Upper lobe of left lung (tissue), 6 donors: ENCODE results near the gene XRCC1. TPM values are rescaled to one million over a fixed set of nuclear protein-coding genes. Genes with fewer than 3 reads are reported as not detected.

Experiments used
- ATAC-seq, 2 donors: fragments of 200-7000 bp; cut with Tn5 transposase; one replicate each; pipeline ENCODE4 v1.9.1; 2022; ENCODE audit warnings: mild to moderate bottlenecking in 2 of 2, moderate library complexity in 2 of 2; ENCODE audit not compliant: low FRiP score in 2 of 2
- DNase-seq, 2 donors: peaks; one replicate each; pipeline ENCODE4 v3.0.0-alpha.2; 2019 to 2020
- H3K27ac ChIP-seq, 4 donors: fragments of 200-600 bp; sonication (generic); one replicate each; pipeline ENCODE4 v1.5.1; 2016 to 2019
- H3K27me3 ChIP-seq, 4 donors: fragments of 200-600 bp; sonication (generic); one replicate each; pipeline ENCODE4 v1.5.1; 2017 to 2019
- H3K36me3 ChIP-seq, 4 donors: fragments of 200-600 bp; sonication (generic); one replicate each; pipeline ENCODE4 v1.5.1; 2016 to 2019
- H3K4me1 ChIP-seq, 4 donors: fragments of 200-600 bp; sonication (generic); one replicate each; pipeline ENCODE4 v1.5.1; 2018 to 2019
- H3K4me3 ChIP-seq, 4 donors: fragments of 200-600 bp; sonication (generic); one replicate each; pipeline ENCODE4 v1.5.1; 2017 to 2019; ENCODE audit warnings: mild to moderate bottlenecking in 2 of 4, moderate library complexity in 1 of 4
- H3K9me3 ChIP-seq, 4 donors: fragments of 200-600 bp; sonication (generic); one replicate each; pipeline ENCODE4 v1.5.1; 2018 to 2019
- CTCF ChIP-seq, 6 experiments: fragments of 450-650 bp in 4 of 6; fragments of 200-600 bp in 2 of 6; sonication (generic) in 2 of 6; IDR thresholded peaks; one replicate each; pipeline ENCODE4 v1.5.1; 2016 to 2019; ENCODE audit warnings: antibody characterized with exemption in 6 of 6
- EP300 ChIP-seq, 4 donors: sonication (generic); formaldehyde crosslinking; IDR thresholded peaks; one replicate each; pipeline ENCODE4 v1.5.1; 2017; ENCODE audit warnings: antibody characterized with exemption in 4 of 4, control low read depth in 2 of 4
- POLR2A ChIP-seq, 4 donors: fragments of 450-650 bp; IDR thresholded peaks; one replicate each; pipeline ENCODE4 v1.5.1; 2016 to 2017; ENCODE audit warnings: antibody characterized with exemption in 4 of 4, mild to moderate bottlenecking in 2 of 4
- POLR2AphosphoS5 ChIP-seq, 2 donors: sonication (generic); formaldehyde crosslinking; IDR thresholded peaks; one replicate each; pipeline ENCODE4 v1.5.1; 2017; ENCODE audit warnings: antibody characterized with exemption in 2 of 2
- WGBS, 2 donors: methylation state at CpG; one replicate each; pipeline ENCODE4 v1.1.5; 2017 to 2018; 5-methylcytosine and 5-hydroxymethylcytosine counted together
- total RNA-seq, 6 donors: library from RNA; depleted of rRNA in 4 of 6; stranded (reverse); fragments of >200 nt in 4 of 6; gene quantifications; one replicate each; pipeline versions ENCODE4 v1.1.0 to v1.2.1, GENCODE V29; 2016 to 2021
- donor health status: DM: no; HTN: no; CAD: no; lungs with moderate emphysema.
- donor health status: DM: no; HTN: yes; CAD: no; lungs with severe emphysema.

The XRCC1 gene
- total RNA-seq, 6 donors from 2014 or later = 24.2 to 30.1 (median 26.4) TPM

DNA sequence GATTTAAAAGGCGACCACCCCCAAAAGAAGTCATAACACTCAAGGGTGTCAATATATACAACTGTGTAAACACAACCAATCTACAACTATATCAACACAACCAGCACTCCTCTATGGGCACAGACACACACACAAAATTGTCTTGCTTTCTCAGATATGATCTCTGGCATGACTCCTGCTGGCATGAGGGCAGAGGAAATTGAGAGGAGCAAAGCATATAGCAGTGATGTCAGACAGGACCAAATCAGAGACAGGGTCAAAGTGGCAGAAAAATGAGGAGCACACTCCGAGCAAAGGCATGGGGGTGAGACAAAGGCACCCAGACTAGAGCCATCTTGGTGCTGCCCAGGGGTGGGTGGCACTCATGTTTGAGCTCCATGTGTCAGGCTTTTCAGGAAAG lies 11.0 kb upstream of the XRCC1 start:
- Histone ChIP-seq H3K27me3 (no peaks in the 10 kb centered on the region), H3K4me1 (peaks cover 0 to 7% (median 3%) of the 10 kb centered on the region in 4 donors), H3K36me3 (peaks cover 0 to 30% (median 9%) of the 10 kb centered on the region in 4 donors), H3K9me3 (no peaks in the 10 kb centered on the region), H3K4me3 (no peak overlapping the region), H3K27ac (no peak overlapping the region)
- TF ChIP-seq EP300 (IDR thresholded peaks at IDR 0.05) (no peak), POLR2AphosphoS5 (IDR thresholded peaks at IDR 0.05) (no peak), CTCF (IDR thresholded peaks at IDR 0.05) (no peak), POLR2A (IDR thresholded peaks at IDR 0.05) (no peak)
- 53 to 73% methylated on average over 2 of the region's 2 CpGs for WGBS, 2 donors
- no peak for ATAC-seq
- DNase-seq = no peak

GRCh38 chr19:43584484-43584883 lies 9.2 kb upstream of the XRCC1 start:
- WGBS, 2 donors = 92 to 100% methylated on average over 1 of the region's 1 CpG

GRCh38 chr19:43582495-43582894 lies 7.2 kb upstream of the XRCC1 start:
- 95% methylated on average over 2 of the region's 2 CpGs for WGBS, 2 donors
- no peak for ATAC-seq
- H3K4me1 ChIP-seq = peaks cover 0 to 13% (median 9%) of the 10 kb centered on the region in 4 donors

More at GRCh38 chr19:43584484-43584883, 9.2 kb upstream of the XRCC1 start:
- Histone ChIP-seq H3K9me3 (no peaks in the 10 kb centered on the region), H3K27me3 (no peaks in the 10 kb centered on the region), H3K27ac (peak overlapping the region in 1 of 4 donors; percentile 49), H3K4me3 (no peak overlapping the region), H3K36me3 (peaks cover 0 to 21% (median 1%) of the 10 kb centered on the region in 4 donors), H3K4me1 (peaks cover 0 to 13% (median 9%) of the 10 kb centered on the region in 4 donors)
- no peak for DNase-seq
- TF ChIP-seq POLR2A (IDR thresholded peaks at IDR 0.05) = no peak
- TF ChIP-seq CTCF (IDR thresholded peaks at IDR 0.05) = no peak
- TF ChIP-seq EP300 (IDR thresholded peaks at IDR 0.05) = no peak
- no peak for ATAC-seq

GRCh38 chr19:43581467-43581866 lies 6.1 kb upstream of the XRCC1 start:
- H3K9me3 ChIP-seq = no peaks in the 10 kb centered on the region
- ATAC-seq (no peak), DNase-seq (no peak)
- peaks cover 2 to 13% (median 9%) of the 10 kb centered on the region in 4 donors for H3K4me1 ChIP-seq
- peaks cover 0 to 10% (median 0%) of the 10 kb centered on the region in 4 donors for H3K36me3 ChIP-seq
- TF ChIP-seq POLR2A (IDR thresholded peaks at IDR 0.05) = no peak
- TF ChIP-seq POLR2AphosphoS5 (IDR thresholded peaks at IDR 0.05) = no peak
- 65 to 71% methylated on average over 7 of the region's 7 CpGs for WGBS, 2 donors
- H3K27me3 ChIP-seq = no peaks in the 10 kb centered on the region
- peak overlapping the region in 2 of 4 donors; percentile 76 to 79 for H3K27ac ChIP-seq
- H3K4me3 ChIP-seq = peak overlapping the region in 2 of 4 donors; percentile 53

More at GRCh38 chr19:43582495-43582894, 7.2 kb upstream of the XRCC1 start:
- H3K36me3 ChIP-seq = peaks cover 0 to 12% (median 0%) of the 10 kb centered on the region in 4 donors
- H3K9me3 ChIP-seq = no peaks in the 10 kb centered on the region
- no peak overlapping the region for H3K4me3 ChIP-seq
- H3K27me3 ChIP-seq = no peaks in the 10 kb centered on the region
- DNase-seq = no peak
- no peak overlapping the region for H3K27ac ChIP-seq
- no peak for TF ChIP-seq EP300 (IDR thresholded peaks at IDR 0.05)
- no peak for TF ChIP-seq POLR2A (IDR thresholded peaks at IDR 0.05)
- TF ChIP-seq CTCF (IDR thresholded peaks at IDR 0.05) = no peak
- TF ChIP-seq POLR2AphosphoS5 (IDR thresholded peaks at IDR 0.05) = no peak

DNA sequence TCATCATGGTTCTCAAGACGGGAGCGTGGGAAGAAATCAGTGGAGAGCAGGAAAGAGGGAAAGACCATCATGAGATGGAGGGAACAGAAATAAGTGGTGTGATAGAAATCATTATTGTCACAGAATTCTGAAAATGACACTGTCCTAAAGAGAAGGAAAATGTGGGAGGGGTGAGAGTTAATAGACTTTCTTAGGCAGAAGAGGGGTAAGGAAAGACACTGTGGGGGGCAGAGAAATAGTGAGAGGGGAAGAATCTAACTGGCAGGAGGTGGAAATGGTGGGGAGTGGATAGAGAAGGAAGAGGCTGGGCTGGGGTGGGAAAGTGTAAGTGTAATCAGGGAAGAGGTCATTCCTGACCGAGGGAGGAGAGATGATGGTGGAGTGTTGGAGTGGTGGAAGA lies 3.5 kb upstream of the XRCC1 start:
- Histone ChIP-seq H3K4me1 (peaks cover 16 to 26% (median 22%) of the 10 kb centered on the region in 4 donors), H3K36me3 (no peaks in the 10 kb centered on the region), H3K4me3 (no peak overlapping the region), H3K27ac (no peak overlapping the region), H3K27me3 (no peaks in the 10 kb centered on the region), H3K9me3 (no peaks in the 10 kb centered on the region)
- DNase-seq (no peak), ATAC-seq (no peak)
- WGBS, 2 donors = 90 to 91% methylated on average over 3 of the region's 3 CpGs
- TF ChIP-seq CTCF (IDR thresholded peaks at IDR 0.05) (no peak), EP300 (IDR thresholded peaks at IDR 0.05) (no peak)
